GM12874 (cell line): Measurements from ENCODE around the gene SLCO2A1.

Experiments
- CTCF ChIP-seq: IDR thresholded peaks from 2 replicates; pipeline ENCODE4 v1.5.1; 2011; ENCODE audit warnings: low read depth, mild to moderate bottlenecking, control low read depth, low read length, moderate library complexity; ENCODE audit not compliant: insufficient read depth

Gene SLCO2A1

GRCh38 chr3:133944181-133944580 lies 85.5 kb downstream of the SLCO2A1 start:
- no peak for TF ChIP-seq CTCF

GRCh38 chr3:133943639-133944141 lies 86.0 kb downstream of the SLCO2A1 start:
- no peak for TF ChIP-seq CTCF

GRCh38 chr3:133943031-133943535 lies 86.6 kb downstream of the SLCO2A1 start:
- no peak for TF ChIP-seq CTCF

- no peak for TF ChIP-seq CTCF
These were observed 88.3 kb downstream of the SLCO2A1 start for GRCh38 chr3:133941415-133941821.

- no peak for TF ChIP-seq CTCF
These were observed 89.2 kb downstream of the SLCO2A1 start for GRCh38 chr3:133940536-133940935.

- no peak for TF ChIP-seq CTCF
These were observed 90.3 kb downstream of the SLCO2A1 start for GRCh38 chr3:133939463-133939835.

GRCh38 chr3:133938770-133939462 lies 90.8 kb downstream of the SLCO2A1 start:
- TF ChIP-seq CTCF: no peak
